Pancreas (tissue), 10 donors: ENCODE data around the gene DNAH2. TPM values are rescaled to one million over a fixed set of nuclear protein-coding genes. Genes with fewer than 3 reads are reported as not detected.

ENCODE experiments used
- ATAC-seq, 4 donors: fragments of 200-7000 bp; cut with Tn5 transposase; one replicate each; pipeline versions ENCODE4 v1.8.0 to v1.9.1; 2020; ENCODE audit warnings: mild to moderate bottlenecking in 4 of 4, moderate library complexity in 4 of 4
- DNase-seq, 6 donors: peaks; one replicate each; pipeline ENCODE4 v3.0.0-alpha.2; 2020
- FAIRE-seq: peaks from 2 replicates; lab custom pipeline; 2012; peaks lifted over from hg19 to GRCh38; lab: Jason Lieb, UNC
- H3K27ac ChIP-seq, 4 donors: fragments of 200-600 bp; sonication (generic); 1 replicate in 3 of 4; 2 replicates in 1 of 4; pipeline versions ENCODE4 v1.5.0 to v1.8.0; 2020
- H3K27me3 ChIP-seq, 4 donors: fragments of 200-600 bp; one replicate each; pipeline ENCODE4 v1.8.0; 2021
- H3K36me3 ChIP-seq, 3 donors: fragments of 200-600 bp; sonication (generic) in 1 of 3; one replicate each; pipeline versions ENCODE4 v1.5.0 to v1.8.0; 2020 to 2021
- H3K4me1 ChIP-seq, 3 donors: fragments of 200-600 bp; one replicate each; pipeline ENCODE4 v1.8.0; 2021
- H3K4me3 ChIP-seq, 4 donors: fragments of 200-600 bp; sonication (generic) in 2 of 4; one replicate each; pipeline versions ENCODE4 v1.5.0 to v1.8.0; 2020 to 2021
- H3K9me3 ChIP-seq, 4 donors: fragments of 200-600 bp; one replicate each; pipeline ENCODE4 v1.8.0; 2021
- WGBS, 2 donors: extraction: QIAGEN DNeasy Blood & Tissue Kit; methylation state at CpG; one replicate each; pipeline ENCODE4 v1.1.7; 2013; 5-methylcytosine and 5-hydroxymethylcytosine counted together
- intact Hi-C, 3 donors: fragments of 100-400 bp; cut with DNase I; formaldehyde crosslinking; loops; one replicate each; pipeline versions ENCODE4 v1.11.1 to v1.14.2; 2022
- polyA plus RNA-seq, 2 donors: library from polyadenylated mRNA; stranded (reverse); fragments of 200-250 nt; gene quantifications; one replicate each; pipeline ENCODE4 v1.2.3, GENCODE V29; 2013
- total RNA-seq, 6 donors: library from RNA; stranded (reverse); fragmentation: NEBNext Ultra II Directional in 4 of 6; extraction: Animal tissue kit (Norgen Biotek cat#: 25700) in 4 of 6; gene quantifications; one replicate each; pipeline versions ENCODE4 v1.2.1 to v1.2.4, GENCODE V29; 2021 to 2023
- TF ChIP-seq, protein P1 (sequence below), 4 donors: fragments of 200-600 bp; sonication (generic) in 3 of 4; IDR thresholded peaks; one replicate each; pipeline versions ENCODE4 v1.5.0 to v1.8.0; 2021; ENCODE audit warnings: antibody characterized with exemption in 4 of 4
- donor health status: healthy with polysubstance abuse.
- donor health status: DM: no; HTN: no; CAD: no; lungs with moderate emphysema.
- donor health status: DM: no; HTN: no; CAD: no.
- donor health status: control.
- donor health status: control.
- donor health status: Bipolar disorder and iron deficiency.
- donor health status: DM: yes; HTN: yes; CAD: no.
- donor health status: DM: no; HTN: no; CAD: no.
- donor health status: DM: no; HTN: no; CAD: no.
- donor health status: DM: yes; HTN: yes; CAD: no.

Gene DNAH2
- total and polyA plus RNA-seq, 8 donors, result 0.09 to 0.52 (median 0.24) TPM

DNA sequence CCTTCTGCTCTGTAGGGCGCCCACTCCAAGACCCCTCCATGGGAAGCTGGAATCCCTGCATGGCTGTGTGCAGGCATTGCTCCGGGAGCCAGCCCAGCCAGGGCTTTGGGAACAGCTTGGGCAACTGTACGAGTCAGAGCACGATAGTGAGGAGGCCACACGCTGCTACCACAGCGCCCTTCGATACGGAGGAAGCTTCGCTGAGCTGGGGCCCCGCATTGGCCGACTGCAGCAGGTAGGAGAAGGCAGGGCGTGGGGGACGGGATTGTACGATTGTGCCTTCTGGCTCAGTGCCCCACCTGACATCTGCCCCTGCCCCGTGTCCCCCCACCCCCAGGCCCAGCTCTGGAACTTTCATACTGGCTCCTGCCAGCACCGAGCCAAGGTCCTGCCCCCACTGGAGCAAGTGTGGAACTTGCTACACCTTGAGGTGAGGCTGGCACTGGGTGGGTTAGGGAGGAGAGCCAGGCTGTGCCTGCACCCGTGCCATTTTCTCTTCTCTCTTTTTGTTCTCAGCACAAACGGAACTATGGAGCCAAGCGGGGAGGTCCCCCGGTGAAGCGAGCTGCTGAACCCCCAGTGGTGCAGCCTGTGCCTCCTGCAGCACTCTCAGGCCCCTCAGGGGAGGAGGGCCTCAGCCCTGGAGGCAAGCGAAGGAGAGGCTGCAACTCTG, 128.7 kb downstream of the DNAH2 start:
- intact Hi-C loops, result no loop called here
- Histone ChIP-seq H3K36me3 (peaks cover 0 to 27% (median 6%) of the 10 kb centered on the region in 3 donors), H3K27me3 (no peaks in the 10 kb centered on the region), H3K27ac (no peak overlapping the region), H3K4me1 (peaks cover 10 to 12% (median 11%) of the 10 kb centered on the region in 3 donors), H3K4me3 (no peak overlapping the region), H3K9me3 (no peaks in the 10 kb centered on the region)
- FAIRE-seq (no peak), ATAC-seq (no peak), DNase-seq (peak in 4 of 6 donors; percentile 26 to 76 (median 49))
- WGBS, 2 donors, result 77 to 84% methylated on average over 22 of the region's 22 CpGs
- TF ChIP-seq, protein P1, sequence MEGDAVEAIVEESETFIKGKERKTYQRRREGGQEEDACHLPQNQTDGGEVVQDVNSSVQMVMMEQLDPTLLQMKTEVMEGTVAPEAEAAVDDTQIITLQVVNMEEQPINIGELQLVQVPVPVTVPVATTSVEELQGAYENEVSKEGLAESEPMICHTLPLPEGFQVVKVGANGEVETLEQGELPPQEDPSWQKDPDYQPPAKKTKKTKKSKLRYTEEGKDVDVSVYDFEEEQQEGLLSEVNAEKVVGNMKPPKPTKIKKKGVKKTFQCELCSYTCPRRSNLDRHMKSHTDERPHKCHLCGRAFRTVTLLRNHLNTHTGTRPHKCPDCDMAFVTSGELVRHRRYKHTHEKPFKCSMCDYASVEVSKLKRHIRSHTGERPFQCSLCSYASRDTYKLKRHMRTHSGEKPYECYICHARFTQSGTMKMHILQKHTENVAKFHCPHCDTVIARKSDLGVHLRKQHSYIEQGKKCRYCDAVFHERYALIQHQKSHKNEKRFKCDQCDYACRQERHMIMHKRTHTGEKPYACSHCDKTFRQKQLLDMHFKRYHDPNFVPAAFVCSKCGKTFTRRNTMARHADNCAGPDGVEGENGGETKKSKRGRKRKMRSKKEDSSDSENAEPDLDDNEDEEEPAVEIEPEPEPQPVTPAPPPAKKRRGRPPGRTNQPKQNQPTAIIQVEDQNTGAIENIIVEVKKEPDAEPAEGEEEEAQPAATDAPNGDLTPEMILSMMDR (IDR thresholded peaks at IDR 0.05), result no peak

DNA sequence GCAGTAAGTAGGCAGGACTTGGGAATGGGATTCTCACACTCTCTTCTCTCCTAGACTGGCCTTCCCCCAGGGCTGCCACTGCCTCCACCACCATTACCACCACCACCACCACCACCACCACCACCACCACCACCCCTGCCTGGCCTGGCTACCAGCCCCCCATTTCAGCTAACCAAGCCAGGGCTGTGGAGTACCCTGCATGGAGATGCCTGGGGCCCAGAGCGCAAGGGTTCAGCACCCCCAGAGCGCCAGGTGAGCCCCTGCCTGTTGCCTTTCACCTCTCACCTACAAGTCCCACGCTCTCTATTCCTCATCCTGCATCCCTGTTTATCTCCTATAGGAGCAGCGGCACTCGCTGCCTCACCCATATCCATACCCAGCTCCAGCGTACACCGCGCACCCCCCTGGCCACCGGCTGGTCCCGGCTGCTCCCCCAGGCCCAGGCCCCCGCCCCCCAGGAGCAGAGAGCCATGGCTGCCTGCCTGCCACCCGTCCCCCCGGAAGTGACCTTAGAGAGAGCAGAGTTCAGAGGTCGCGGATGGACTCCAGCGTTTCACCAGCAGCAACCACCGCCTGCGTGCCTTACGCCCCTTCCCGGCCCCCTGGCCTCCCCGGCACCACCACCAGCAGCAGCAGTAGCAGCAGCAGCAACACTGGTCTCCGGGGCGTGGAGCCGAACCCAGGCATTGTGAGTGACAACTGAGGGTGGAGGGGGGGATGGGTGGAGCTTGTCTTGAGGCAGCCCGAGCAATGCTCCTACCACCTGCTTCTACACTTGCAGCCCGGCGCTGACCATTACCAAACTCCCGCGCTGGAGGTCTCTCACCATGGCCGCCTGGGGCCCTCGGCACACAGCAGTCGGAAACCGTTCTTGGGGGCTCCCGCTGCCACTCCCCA, 129.5 kb downstream of the DNAH2 start:
- Histone ChIP-seq H3K4me1 (peaks cover 7 to 10% (median 9%) of the 10 kb centered on the region in 3 donors), H3K27me3 (no peaks in the 10 kb centered on the region), H3K36me3 (peaks cover 0 to 27% (median 6%) of the 10 kb centered on the region in 3 donors), H3K27ac (no peak overlapping the region), H3K4me3 (no peak overlapping the region), H3K9me3 (no peaks in the 10 kb centered on the region)
- FAIRE-seq, result no peak
- 85 to 87% methylated on average over 34 of the region's 34 CpGs for WGBS, 2 donors
- peak in 5 of 6 donors; percentile 29 to 77 (median 54) for DNase-seq
- TF ChIP-seq, protein P1 (IDR thresholded peaks at IDR 0.05), result no peak
- no peak for ATAC-seq
- intact Hi-C loops, result no loop called here

DNA sequence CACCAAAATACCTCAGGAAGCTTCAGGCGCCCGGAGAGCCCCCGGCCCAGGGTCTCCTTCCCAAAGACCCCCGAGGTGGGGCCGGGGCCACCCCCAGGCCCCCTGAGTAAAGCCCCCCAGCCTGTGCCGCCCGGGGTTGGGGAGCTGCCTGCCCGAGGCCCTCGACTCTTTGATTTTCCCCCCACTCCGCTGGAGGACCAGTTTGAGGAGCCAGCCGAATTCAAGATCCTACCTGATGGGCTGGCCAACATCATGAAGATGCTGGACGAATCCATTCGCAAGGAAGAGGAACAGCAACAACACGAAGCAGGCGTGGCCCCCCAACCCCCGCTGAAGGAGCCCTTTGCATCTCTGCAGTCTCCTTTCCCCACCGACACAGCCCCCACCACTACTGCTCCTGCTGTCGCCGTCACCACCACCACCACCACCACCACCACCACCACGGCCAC, 130.6 kb downstream of the DNAH2 start:
- TF ChIP-seq, protein P1 (IDR thresholded peaks at IDR 0.05), result no peak
- 83 to 96% methylated on average over 12 to 20 of the region's 20 CpGs for WGBS, 2 donors
- Histone ChIP-seq H3K4me3 (no peak overlapping the region), H3K27ac (no peak overlapping the region), H3K36me3 (peaks cover 0 to 32% (median 6%) of the 10 kb centered on the region in 3 donors), H3K9me3 (no peaks in the 10 kb centered on the region), H3K4me1 (peaks cover 7 to 10% (median 9%) of the 10 kb centered on the region in 3 donors), H3K27me3 (no peaks in the 10 kb centered on the region)
- intact Hi-C loops, result no loop called here
- no peak for FAIRE-seq
- DNase-seq, result peak in 3 of 6 donors; percentile 23 to 67 (median 44)
- no peak for ATAC-seq

DNA sequence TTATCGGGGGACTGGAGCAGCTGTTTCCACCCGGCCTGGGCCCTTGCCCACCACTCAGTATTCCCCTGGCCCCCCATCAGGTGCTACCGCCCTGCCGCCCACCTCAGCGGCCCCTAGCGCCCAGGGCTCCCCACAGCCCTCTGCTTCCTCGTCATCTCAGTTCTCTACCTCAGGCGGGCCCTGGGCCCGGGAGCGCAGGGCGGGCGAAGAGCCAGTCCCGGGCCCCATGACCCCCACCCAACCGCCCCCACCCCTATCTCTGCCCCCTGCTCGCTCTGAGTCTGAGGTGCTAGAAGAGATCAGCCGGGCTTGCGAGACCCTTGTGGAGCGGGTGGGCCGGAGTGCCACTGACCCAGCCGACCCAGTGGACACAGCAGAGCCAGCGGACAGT, 131.2 kb downstream of the DNAH2 start:
- Histone ChIP-seq H3K27ac (no peak overlapping the region), H3K9me3 (no peaks in the 10 kb centered on the region), H3K4me1 (peaks cover 7 to 10% (median 9%) of the 10 kb centered on the region in 3 donors), H3K27me3 (no peaks in the 10 kb centered on the region), H3K4me3 (no peak overlapping the region), H3K36me3 (peaks cover 0 to 33% (median 6%) of the 10 kb centered on the region in 3 donors)
- ATAC-seq, result no peak
- intact Hi-C loops, result no loop called here
- TF ChIP-seq, protein P1 (IDR thresholded peaks at IDR 0.05), result no peak
- FAIRE-seq, result no peak
- peak in 4 of 6 donors; percentile 24 to 73 (median 54) for DNase-seq
- 93% methylated on average over 20 to 21 of the region's 21 CpGs for WGBS, 2 donors
